Endothelial cell of umbilical vein (primary cell): ENCODE results near the gene ZCCHC9. TPM values are rescaled to one million over a fixed set of nuclear protein-coding genes. Genes with fewer than 3 reads are reported as not detected.

Source experiments
- BruUV-seq: library from RNA; stranded (reverse); fragments of 400-500 nt; replicated peaks from 2 replicates; lab custom pipeline; 2021; lab: Mats Ljungman, UMichigan
- CTCF ChIA-PET: fragments of 300-600, 350-600 bp; sonication (Branson Sonifier 250); formaldehyde crosslinking; loops from one replicate; lab custom pipeline; 2021; ENCODE audit warnings: antibody characterized with exemption, inconsistent platforms; lab: Charles Lee
- POLR2A ChIA-PET: fragments of 300-600, 350-600 bp; sonication (Branson Sonifier 250); formaldehyde crosslinking; loops from one replicate; lab custom pipeline; 2021; ENCODE audit warnings: antibody characterized with exemption, inconsistent platforms; lab: Charles Lee
- DNase-seq: peaks from one replicate; pipeline ENCODE4 v3.0.0-alpha.2; 2011; ENCODE audit warnings: low read depth, low spot score
- FAIRE-seq: peaks from 2 replicates; lab custom pipeline; 2011; peaks lifted over from hg19 to GRCh38; lab: Jason Lieb, UNC
- H2AFZ ChIP-seq: 2 replicates; pipeline ENCODE4 v1.6.0; 2012; ENCODE audit warnings: low read depth, low read length, control low read depth, inconsistent platforms
- H3K27ac ChIP-seq: 2 replicates; pipeline ENCODE4 v1.5.1; 2011; ENCODE audit warnings: low read depth, mild to moderate bottlenecking, control low read depth, low read length, moderate library complexity; ENCODE audit not compliant: insufficient read depth
- H3K27me3 ChIP-seq, 2 experiments: 2 replicates each; pipeline versions ENCODE4 v1.6.0 to v1.6.1; 2011; ENCODE audit warnings: low read length in 2 of 2, mixed read lengths in 1 of 2; ENCODE audit not compliant: control insufficient read depth in 2 of 2, insufficient read depth in 2 of 2
- H3K36me3 ChIP-seq, 2 experiments: 2 replicates in 1 of 2; 3 replicates in 1 of 2; pipeline ENCODE4 v1.5.1; 2011; ENCODE audit warnings: low read length in 2 of 2, mild to moderate bottlenecking in 1 of 2, moderate library complexity in 1 of 2; ENCODE audit not compliant: control insufficient read depth in 2 of 2, insufficient read depth in 2 of 2; ENCODE audit errors: extremely low read depth in 1 of 2
- H3K4me1 ChIP-seq: 3 replicates; pipeline ENCODE4 v1.5.1; 2011; ENCODE audit warnings: mild to moderate bottlenecking, low read length; ENCODE audit not compliant: control insufficient read depth, insufficient read depth; ENCODE audit errors: extremely low read depth
- H3K4me2 ChIP-seq: 2 replicates; pipeline ENCODE4 v1.6.1; 2011; ENCODE audit warnings: low read length, control low read depth, mixed read lengths; ENCODE audit not compliant: insufficient read depth
- H3K4me3 ChIP-seq, 3 experiments: fragments of 200-600 bp in 1 of 3; sonication (generic), shearing (Covaris generic) in 1 of 3; replicated peaks in 1 of 3; 2 replicates each; pipeline ENCODE4 v1.5.1; 2011 to 2016; ENCODE audit warnings: control low read depth in 3 of 3, low read length in 3 of 3, mild to moderate bottlenecking in 2 of 3, inconsistent platforms in 1 of 3, low read depth in 1 of 3, moderate library complexity in 1 of 3; ENCODE audit not compliant: insufficient read depth in 1 of 3
- H3K79me2 ChIP-seq: 2 replicates; pipeline ENCODE4 v1.6.0; 2012; ENCODE audit warnings: low read length, inconsistent platforms; ENCODE audit not compliant: control insufficient read depth, insufficient read depth
- H3K9ac ChIP-seq: replicated peaks from 2 replicates; pipeline ENCODE3; 2011; ENCODE audit warnings: low read length, control low read depth; ENCODE audit not compliant: insufficient read depth; ENCODE audit errors: extremely low read depth
- H3K9me1 ChIP-seq: replicated peaks from 3 replicates; pipeline ENCODE4 v1.6.0; 2011; ENCODE audit warnings: mild to moderate bottlenecking, low read length; ENCODE audit not compliant: control insufficient read depth, insufficient read depth; ENCODE audit errors: extremely low read depth
- H3K9me3 ChIP-seq: replicated peaks from 2 replicates; pipeline ENCODE4 v1.5.1; 2012; ENCODE audit warnings: low read length, inconsistent platforms; ENCODE audit not compliant: control insufficient read depth, insufficient read depth
- H4K20me1 ChIP-seq: replicated peaks from 2 replicates; pipeline ENCODE3; 2011; ENCODE audit warnings: mild to moderate bottlenecking, low read length; ENCODE audit not compliant: control insufficient read depth, insufficient read depth; ENCODE audit errors: extremely low read depth
- CTCF ChIP-seq, 2 donors: IDR thresholded peaks; 1 replicate in 1 of 2; 2 replicates in 1 of 2; pipeline ENCODE4 v1.5.1; 2011; ENCODE audit warnings: low read length in 2 of 2, mild to moderate bottlenecking in 2 of 2, moderate library complexity in 2 of 2, control low read depth in 1 of 2, inconsistent platforms in 1 of 2, low read depth in 1 of 2; ENCODE audit not compliant: insufficient read depth in 1 of 2; ENCODE audit errors: extremely low read depth in 1 of 2
- EZH2 ChIP-seq: IDR thresholded peaks from 2 replicates; pipeline ENCODE4 v1.6.1; 2012; ENCODE audit warnings: borderline replicate concordance, low read depth, mild to moderate bottlenecking, moderate library complexity, low read length, inconsistent platforms; ENCODE audit not compliant: severe bottlenecking
- FOS ChIP-seq: IDR thresholded peaks from 2 replicates; pipeline ENCODE4 v1.6.1; 2011; ENCODE audit warnings: mild to moderate bottlenecking, low read length, moderate library complexity, borderline replicate concordance; ENCODE audit not compliant: insufficient read depth
- GATA2 ChIP-seq: IDR thresholded peaks from 2 replicates; pipeline ENCODE4 v1.7.0; 2011; ENCODE audit warnings: low read depth, mild to moderate bottlenecking, moderate library complexity, mixed read lengths, low read length; ENCODE audit not compliant: insufficient read length, insufficient read depth
- JUN ChIP-seq: IDR thresholded peaks from 2 replicates; pipeline ENCODE4 v1.6.1; 2011; ENCODE audit warnings: borderline replicate concordance, low read depth; ENCODE audit not compliant: insufficient read length, insufficient read depth
- MAX ChIP-seq: IDR thresholded peaks from 2 replicates; pipeline ENCODE4 v1.6.1; 2011; ENCODE audit not compliant: insufficient read depth, insufficient read length
- MYC ChIP-seq: IDR thresholded peaks from one replicate; pipeline ENCODE4 v1.6.1; 2011; ENCODE audit warnings: mild to moderate bottlenecking, low read depth, low read length
- POLR2A ChIP-seq: IDR thresholded peaks from 2 replicates; pipeline ENCODE4 v1.6.1; 2012; ENCODE audit warnings: low read depth, mild to moderate bottlenecking, control low read depth, low read length
- POLR2AphosphoS5 ChIP-seq: IDR thresholded peaks from 2 replicates; pipeline ENCODE4 v1.6.1; 2012; ENCODE audit warnings: low read depth, mild to moderate bottlenecking, control low read depth, low read length, moderate library complexity; ENCODE audit not compliant: insufficient read depth
- dilution Hi-C: fragments of 300-500 bp; cut with MboI; formaldehyde crosslinking; loops from one replicate; pipeline ENCODE4 v1.15.0; 2019; ENCODE audit warnings: low sequenced_read_pairs; ENCODE audit not compliant: extremely low pct_ligation_motif_present
- intact Hi-C: fragments of 100-400 bp; cut with micrococcal nuclease; formaldehyde crosslinking; loops from one replicate; pipeline ENCODE4 v1.10.0; 2022
- polyA plus RNA-seq, 4 experiments: library from polyadenylated mRNA; depleted of rRNA in 3 of 4; stranded (reverse) in 3 of 4; unstranded in 1 of 4; fragments of >200 nt; gene quantifications; 2 replicates each; pipeline versions ENCODE4 v1.2.1 to v1.2.3, GENCODE V29; 2011 to 2012; ENCODE audit warnings: missing spikeins in 1 of 4
- total RNA-seq: library from RNA; stranded (reverse); gene quantifications from 2 replicates; pipeline ENCODE4 v1.2.3, GENCODE V29; 2021

Gene ZCCHC9
- total and polyA plus RNA-seq, 2 donors (not counting 3 experiments of a cell fraction or from before 2014, with no cell fraction given) = 6.8 to 23.9 TPM

- Histone ChIP-seq H3K9me3 (no peaks in the 10 kb centered on the region), H3K4me2 (no peak overlapping the region), H3K4me3 (no peak overlapping the region), H3K9ac (no peak overlapping the region), H3K4me1 (no peaks in the 10 kb centered on the region), H2AFZ (no peak overlapping the region), H3K27me3 (no peaks in the 10 kb centered on the region), H3K36me3 (peaks cover 0 to 5% of the 10 kb centered on the region in 2 experiments), H3K27ac (no peak overlapping the region), H4K20me1 (no peaks in the 10 kb centered on the region), H3K79me2 (no peaks in the 10 kb centered on the region), H3K9me1 (no peaks in the 10 kb centered on the region)
- ChIA-PET POLR2A (no interaction called here), CTCF (no interaction called here)
- no TSS peak for BruUV-seq
- no peak for DNase-seq
- TF ChIP-seq MAX (no peak), EZH2 (no peak), CTCF (IDR thresholded peaks at IDR 0.05; ENCODE audit: extremely low read depth in 1 of 2, insufficient read depth in 1 of 2, low read depth in 1 of 2, low read length in 2 of 2) (no peak), FOS (no peak), MYC (no peak), POLR2A (no peak), JUN (no peak), GATA2 (no peak), POLR2AphosphoS5 (no peak)
- FAIRE-seq = no peak
- dilution Hi-C loops (no loop called here), intact Hi-C loops (no loop called here)
Observed at GRCh38 chr5:81315830-81316229, 14.4 kb downstream of the ZCCHC9 start.
